Mesothelial cell of epicardium (in vitro differentiated cells): Measurements from ENCODE around the gene NCOR1. TPM values are rescaled to one million over a fixed set of nuclear protein-coding genes. Genes with fewer than 3 reads are reported as not detected.
A peak's percentile ranks its signal among the peaks of the same experiment; 100 is the strongest.
"Not testable (repeated sequence)": the region's sequence is repeated elsewhere in the genome, so short reads cannot be mapped to it uniquely, and the experiment has no call there.

ENCODE experiments used
- DNase-seq, 2 experiments: peaks; one replicate each; pipeline ENCODE4 v3.0.0; 2021; ENCODE audit warnings: low spot score in 2 of 2; ENCODE audit not compliant: unreplicated experiment in 2 of 2
- H3K27ac Mint-ChIP-seq: 2 replicates; pipeline ENCODE4 v1.8.0; 2021; ENCODE audit warnings: mixed read lengths
- H3K27me3 Mint-ChIP-seq: 2 replicates; pipeline ENCODE4 v1.8.0; 2021; ENCODE audit warnings: low read depth, mixed read lengths
- H3K36me3 Mint-ChIP-seq: 2 replicates; pipeline ENCODE4 v1.8.0; 2021; ENCODE audit warnings: mixed read lengths
- H3K4me1 Mint-ChIP-seq: 2 replicates; pipeline ENCODE4 v1.8.0; 2021; ENCODE audit warnings: mixed read lengths
- H3K4me3 Mint-ChIP-seq: 2 replicates; pipeline ENCODE4 v1.8.0; 2021; ENCODE audit warnings: mild to moderate bottlenecking, moderate library complexity, mixed read lengths
- H3K9me3 Mint-ChIP-seq: 2 replicates; pipeline ENCODE4 v1.8.0; 2021; ENCODE audit warnings: mixed read lengths
- total RNA-seq: library from RNA; stranded (reverse); gene quantifications from 3 replicates; pipeline ENCODE4 v1.2.1, GENCODE V29; 2021
- TF ChIP-seq, protein P1 (sequence below): fragments of 200-600 bp; sonication (generic); IDR thresholded peaks from one replicate; pipeline ENCODE4 v1.5.0; 2021; ENCODE audit warnings: antibody characterized with exemption; ENCODE audit not compliant: unreplicated experiment

The NCOR1 gene
- total RNA-seq, 1 donor from 2014 or later, result 142 TPM

DNA sequence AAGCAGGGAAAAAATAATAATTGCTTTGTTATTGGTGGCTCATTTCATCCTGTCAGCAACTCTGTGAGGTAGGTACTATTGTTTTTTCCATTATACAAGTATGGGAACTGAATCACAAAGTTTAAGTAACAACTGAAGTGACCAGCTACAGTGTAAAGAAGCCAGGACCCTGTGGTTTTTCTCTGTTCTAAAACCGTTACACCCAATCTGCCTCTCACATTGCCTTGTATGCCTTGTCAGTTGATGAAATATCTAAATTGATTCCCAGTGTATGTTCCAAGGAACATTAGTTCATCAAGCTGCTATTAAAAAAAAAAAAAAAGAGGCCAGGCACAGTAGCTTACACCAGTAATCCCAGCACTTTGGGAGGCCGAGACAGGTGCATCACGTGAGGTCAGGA, 7.1 kb upstream of the NCOR1 start:
- peaks cover 4% of the 10 kb centered on the region for H3K36me3 Mint-ChIP-seq
- H3K4me1 Mint-ChIP-seq, result peaks cover 11% of the 10 kb centered on the region
- TF ChIP-seq, protein P1, sequence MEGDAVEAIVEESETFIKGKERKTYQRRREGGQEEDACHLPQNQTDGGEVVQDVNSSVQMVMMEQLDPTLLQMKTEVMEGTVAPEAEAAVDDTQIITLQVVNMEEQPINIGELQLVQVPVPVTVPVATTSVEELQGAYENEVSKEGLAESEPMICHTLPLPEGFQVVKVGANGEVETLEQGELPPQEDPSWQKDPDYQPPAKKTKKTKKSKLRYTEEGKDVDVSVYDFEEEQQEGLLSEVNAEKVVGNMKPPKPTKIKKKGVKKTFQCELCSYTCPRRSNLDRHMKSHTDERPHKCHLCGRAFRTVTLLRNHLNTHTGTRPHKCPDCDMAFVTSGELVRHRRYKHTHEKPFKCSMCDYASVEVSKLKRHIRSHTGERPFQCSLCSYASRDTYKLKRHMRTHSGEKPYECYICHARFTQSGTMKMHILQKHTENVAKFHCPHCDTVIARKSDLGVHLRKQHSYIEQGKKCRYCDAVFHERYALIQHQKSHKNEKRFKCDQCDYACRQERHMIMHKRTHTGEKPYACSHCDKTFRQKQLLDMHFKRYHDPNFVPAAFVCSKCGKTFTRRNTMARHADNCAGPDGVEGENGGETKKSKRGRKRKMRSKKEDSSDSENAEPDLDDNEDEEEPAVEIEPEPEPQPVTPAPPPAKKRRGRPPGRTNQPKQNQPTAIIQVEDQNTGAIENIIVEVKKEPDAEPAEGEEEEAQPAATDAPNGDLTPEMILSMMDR, result no peak
- no peak overlapping the region for H3K27ac Mint-ChIP-seq
- DNase-seq, result no peak
- H3K27me3 Mint-ChIP-seq, result no peaks in the 10 kb centered on the region
- no peak overlapping the region for H3K4me3 Mint-ChIP-seq
- no peaks in the 10 kb centered on the region for H3K9me3 Mint-ChIP-seq

DNA sequence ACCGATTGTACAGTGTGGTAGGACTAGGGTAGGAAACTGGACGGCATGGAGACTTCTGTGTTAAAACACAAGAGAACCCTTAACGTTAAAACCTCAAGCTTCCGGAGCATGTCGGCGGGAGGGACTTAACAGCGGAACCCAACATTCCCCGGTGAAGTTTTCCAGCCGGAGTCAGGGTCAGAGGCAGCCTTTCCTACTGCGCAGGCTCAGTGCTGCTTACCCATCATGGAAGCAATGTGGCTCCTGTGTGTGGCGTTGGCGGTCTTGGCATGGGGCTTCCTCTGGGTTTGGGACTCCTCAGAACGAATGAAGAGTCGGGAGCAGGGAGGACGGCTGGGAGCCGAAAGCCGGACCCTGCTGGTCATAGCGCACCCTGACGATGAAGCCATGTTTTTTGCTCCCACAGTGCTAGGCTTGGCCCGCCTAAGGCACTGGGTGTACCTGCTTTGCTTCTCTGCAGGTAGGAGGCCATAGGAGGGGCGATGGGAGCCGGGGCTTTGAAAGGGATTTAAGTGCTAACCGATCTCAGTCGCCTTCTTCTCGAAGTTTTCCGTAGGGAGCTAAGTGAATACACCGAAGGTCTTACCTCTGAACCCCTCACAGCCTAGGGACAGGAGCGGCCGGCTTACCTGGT, 1.8 kb upstream of the NCOR1 start, which contains the start of gene PIGL:
Gene PIGL, plus strand, starts transcription at position 209 of the 634 bp plus-strand sequence. Its CDS starts 17 bp downstream, at position 226.
- H3K4me3 Mint-ChIP-seq, result peak within 1 kb of the TSS; percentile 94
- no peaks in the 10 kb centered on the region for H3K36me3 Mint-ChIP-seq
- peaks cover 37% of the 10 kb centered on the region for H3K4me1 Mint-ChIP-seq
- TF ChIP-seq, protein P1, result no peak
- H3K27ac Mint-ChIP-seq, result peak within 1 kb of the TSS; percentile 99
- no peaks in the 10 kb centered on the region for H3K9me3 Mint-ChIP-seq
- peak; percentile 68 to 85 for DNase-seq
- H3K27me3 Mint-ChIP-seq, result no peaks in the 10 kb centered on the region

DNA sequence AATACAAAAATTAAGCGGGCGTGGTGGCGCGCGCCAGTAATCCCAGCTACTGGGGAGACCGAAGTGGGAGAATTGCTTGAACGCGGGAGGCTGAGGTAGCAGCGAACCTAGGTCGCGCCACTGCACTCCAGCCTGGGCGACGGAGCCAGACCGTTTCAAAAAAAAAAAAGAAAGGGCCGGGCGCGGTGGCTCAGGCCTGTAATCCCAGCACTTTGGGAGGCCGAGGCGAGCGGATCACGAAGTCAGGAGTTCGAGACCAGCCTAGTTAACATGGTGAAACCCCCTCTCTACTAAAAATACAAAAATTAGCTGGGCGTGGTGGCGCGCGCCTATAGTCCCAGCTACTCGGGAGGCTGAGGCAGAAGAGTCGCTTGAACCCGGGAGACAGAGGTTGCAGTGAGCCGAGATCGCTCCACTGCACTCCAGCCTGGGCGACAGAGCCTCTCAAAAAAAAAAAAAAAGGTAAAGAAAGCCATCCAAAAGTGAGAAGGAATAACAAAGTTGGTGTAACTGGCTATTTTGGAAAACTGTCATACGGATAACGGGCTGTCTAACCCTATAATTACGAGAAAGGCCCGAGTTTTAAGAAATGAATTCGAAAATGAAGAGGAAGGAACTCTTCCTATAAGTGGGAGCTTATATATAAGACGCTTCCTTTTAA, 1.1 kb upstream of the NCOR1 start:
- H3K27me3 Mint-ChIP-seq, H3K36me3 Mint-ChIP-seq, H3K9me3 Mint-ChIP-seq, DNase-seq: not testable (repeated sequence)
- Mint-ChIP-seq H3K4me1 (peaks cover 37% of the 10 kb centered on the region), H3K4me3 (peak overlapping the region; percentile 94), H3K27ac (peak overlapping the region; percentile 99)

DNA sequence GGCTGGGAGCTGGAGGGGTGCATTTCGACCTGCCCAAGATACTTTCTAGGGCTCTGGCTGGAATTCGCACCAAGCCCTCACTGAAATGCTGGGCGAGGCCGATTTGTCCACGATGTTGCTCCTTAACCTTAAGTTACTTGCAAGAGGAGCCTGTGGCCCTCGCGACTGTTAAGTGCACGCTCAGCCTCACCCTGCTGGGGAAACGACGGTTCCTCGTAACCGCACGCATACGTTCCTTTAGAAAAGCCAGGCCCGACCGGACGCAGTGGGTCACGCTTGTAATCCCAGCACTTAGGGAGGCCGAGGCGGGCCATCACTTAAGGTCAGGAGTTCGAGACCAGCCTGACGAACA, 607 bp upstream of the NCOR1 start:
- no peak for DNase-seq
- H3K36me3 Mint-ChIP-seq, result no peaks in the 10 kb centered on the region
- TF ChIP-seq, protein P1, result no peak
- peak overlapping the region; percentile 81 for H3K4me3 Mint-ChIP-seq
- no peaks in the 10 kb centered on the region for H3K27me3 Mint-ChIP-seq
- H3K4me1 Mint-ChIP-seq, result peaks cover 37% of the 10 kb centered on the region
- H3K27ac Mint-ChIP-seq, result peak overlapping the region; percentile 96
- H3K9me3 Mint-ChIP-seq, result no peaks in the 10 kb centered on the region

DNA sequence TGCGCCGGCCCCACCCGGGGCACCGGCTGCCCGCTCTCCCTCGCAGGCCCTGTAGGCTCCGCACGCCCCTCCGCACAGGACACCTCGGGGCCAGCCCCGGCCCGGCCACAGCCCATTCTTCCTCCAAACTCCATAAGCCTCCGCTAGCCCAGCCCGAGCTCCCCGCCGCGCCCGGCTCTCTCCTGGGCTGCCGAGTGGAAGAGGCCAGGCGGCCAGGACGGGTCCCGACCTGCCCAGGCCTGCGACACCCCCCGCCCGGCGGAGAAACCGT, 397 bp downstream of the NCOR1 start:
- peak; percentile 29 to 70 for DNase-seq
- TF ChIP-seq, protein P1, result no peak
- H3K27me3 Mint-ChIP-seq, result no peaks in the 10 kb centered on the region
- peaks cover 37% of the 10 kb centered on the region for H3K4me1 Mint-ChIP-seq
- H3K9me3 Mint-ChIP-seq, result no peaks in the 10 kb centered on the region
- H3K27ac Mint-ChIP-seq, result peak overlapping the region; percentile 90
- no peaks in the 10 kb centered on the region for H3K36me3 Mint-ChIP-seq
- peak overlapping the region; percentile 81 for H3K4me3 Mint-ChIP-seq

DNA sequence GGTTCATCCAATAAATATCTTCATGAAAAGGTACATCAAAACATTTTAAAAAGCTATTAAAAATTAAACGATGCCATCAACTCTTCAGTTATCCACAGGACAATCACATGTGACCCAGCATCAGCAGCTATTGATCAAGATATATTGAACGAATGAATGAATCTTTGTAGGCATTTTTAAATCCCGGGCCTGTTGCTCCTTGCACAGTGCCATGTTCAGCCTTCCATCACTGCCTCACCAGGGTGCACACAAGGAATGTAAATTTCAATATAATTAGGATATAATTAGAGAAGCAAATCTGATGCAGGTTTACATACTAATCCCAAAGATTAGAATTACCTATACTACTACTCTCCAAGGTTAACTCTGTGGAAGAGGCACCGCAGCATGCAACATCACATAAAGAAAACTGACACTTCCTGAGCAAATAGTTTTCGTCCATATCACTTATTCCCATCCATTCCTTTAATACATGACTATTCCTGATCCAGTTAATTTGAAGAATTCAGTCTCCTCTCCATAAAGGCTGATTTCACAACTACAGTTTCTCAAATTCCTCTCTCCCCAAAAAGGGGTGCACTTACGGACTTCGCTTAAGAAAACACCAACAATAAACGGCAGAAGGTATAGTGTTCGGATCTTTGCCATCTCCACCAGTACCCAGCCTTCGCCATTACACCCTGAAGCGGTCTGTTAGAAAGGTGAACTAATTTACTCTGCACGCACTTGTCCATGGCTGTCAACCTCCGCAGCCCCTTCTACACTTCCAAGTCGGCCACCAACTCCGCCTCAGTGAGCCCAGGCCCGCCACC, 938 bp downstream of the NCOR1 start:
- Mint-ChIP-seq H3K27ac (peak overlapping the region; percentile 90), H3K36me3 (no peaks in the 10 kb centered on the region), H3K4me1 (peaks cover 37% of the 10 kb centered on the region), H3K27me3 (no peaks in the 10 kb centered on the region), H3K4me3 (peak overlapping the region; percentile 81), H3K9me3 (no peaks in the 10 kb centered on the region)
- DNase-seq, result no peak
- TF ChIP-seq, protein P1, result no peak
